ENCODE results near the gene GAB1. TPM values are rescaled to one million over a fixed set of nuclear protein-coding genes. Genes with fewer than 3 reads are reported as not detected.

GAB1 gene
- total and polyA plus RNA-seq, 3 donors from 2014 or later, result 19.7 to 64.5 (median 61.3) TPM

DNA sequence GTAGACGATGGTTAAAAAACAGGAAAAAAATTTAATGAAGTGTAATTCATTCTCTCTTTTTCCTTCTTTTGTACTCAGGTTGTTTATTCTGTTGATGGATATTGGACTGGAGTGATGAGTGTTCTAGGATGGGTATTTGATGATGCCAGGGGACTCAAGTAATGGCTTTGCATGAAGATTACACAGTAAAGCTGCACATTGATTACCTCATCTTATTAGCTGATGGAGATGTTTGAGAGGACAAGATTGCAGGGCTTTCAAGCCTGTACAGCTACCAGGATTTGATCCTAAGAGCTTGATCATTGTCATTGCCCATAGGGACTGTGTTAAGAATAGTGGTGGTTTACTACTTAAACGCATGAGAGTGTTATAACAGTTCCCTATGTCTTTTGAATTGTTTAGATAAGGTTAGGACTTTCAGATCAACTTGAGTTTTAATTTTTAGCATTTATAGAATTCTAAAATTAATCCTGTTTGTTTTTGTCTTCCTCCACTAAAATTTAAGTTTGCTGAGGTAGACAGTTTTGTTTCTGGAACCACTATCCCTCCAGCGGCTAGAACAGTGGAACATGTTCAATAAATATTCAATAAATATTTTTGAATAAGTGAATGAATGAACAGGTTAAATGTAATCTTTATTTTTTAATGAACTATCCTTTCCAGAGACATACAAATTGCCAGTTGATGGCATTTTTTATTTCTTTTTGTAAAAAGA is 58.2 kb downstream of the GAB1 start:
- H3K9me3 ChIP-seq, result no peaks in the 10 kb centered on the region
- no peak overlapping the region for H3K27ac ChIP-seq
- intact Hi-C loops (cut with DNase I; ENCODE audit: low total_unique reads), result no loop called here
- H3K4me1 ChIP-seq, result peaks cover 10% of the 10 kb centered on the region
- no peak overlapping the region for H3K4me3 ChIP-seq
- DNase-seq, result no peak
- TF ChIP-seq, protein P1, sequence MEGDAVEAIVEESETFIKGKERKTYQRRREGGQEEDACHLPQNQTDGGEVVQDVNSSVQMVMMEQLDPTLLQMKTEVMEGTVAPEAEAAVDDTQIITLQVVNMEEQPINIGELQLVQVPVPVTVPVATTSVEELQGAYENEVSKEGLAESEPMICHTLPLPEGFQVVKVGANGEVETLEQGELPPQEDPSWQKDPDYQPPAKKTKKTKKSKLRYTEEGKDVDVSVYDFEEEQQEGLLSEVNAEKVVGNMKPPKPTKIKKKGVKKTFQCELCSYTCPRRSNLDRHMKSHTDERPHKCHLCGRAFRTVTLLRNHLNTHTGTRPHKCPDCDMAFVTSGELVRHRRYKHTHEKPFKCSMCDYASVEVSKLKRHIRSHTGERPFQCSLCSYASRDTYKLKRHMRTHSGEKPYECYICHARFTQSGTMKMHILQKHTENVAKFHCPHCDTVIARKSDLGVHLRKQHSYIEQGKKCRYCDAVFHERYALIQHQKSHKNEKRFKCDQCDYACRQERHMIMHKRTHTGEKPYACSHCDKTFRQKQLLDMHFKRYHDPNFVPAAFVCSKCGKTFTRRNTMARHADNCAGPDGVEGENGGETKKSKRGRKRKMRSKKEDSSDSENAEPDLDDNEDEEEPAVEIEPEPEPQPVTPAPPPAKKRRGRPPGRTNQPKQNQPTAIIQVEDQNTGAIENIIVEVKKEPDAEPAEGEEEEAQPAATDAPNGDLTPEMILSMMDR (IDR thresholded peaks at IDR 0.05), result no peak
- no peak for TF ChIP-seq POLR2A (IDR thresholded peaks at IDR 0.05)
- WGBS, 2 donors, result 62 to 74% methylated on average over 3 of the region's 3 CpGs
- H3K36me3 ChIP-seq (ENCODE audit: low read depth, missing control alignments), result no peaks in the 10 kb centered on the region
- no peaks in the 10 kb centered on the region for H3K27me3 ChIP-seq

DNA sequence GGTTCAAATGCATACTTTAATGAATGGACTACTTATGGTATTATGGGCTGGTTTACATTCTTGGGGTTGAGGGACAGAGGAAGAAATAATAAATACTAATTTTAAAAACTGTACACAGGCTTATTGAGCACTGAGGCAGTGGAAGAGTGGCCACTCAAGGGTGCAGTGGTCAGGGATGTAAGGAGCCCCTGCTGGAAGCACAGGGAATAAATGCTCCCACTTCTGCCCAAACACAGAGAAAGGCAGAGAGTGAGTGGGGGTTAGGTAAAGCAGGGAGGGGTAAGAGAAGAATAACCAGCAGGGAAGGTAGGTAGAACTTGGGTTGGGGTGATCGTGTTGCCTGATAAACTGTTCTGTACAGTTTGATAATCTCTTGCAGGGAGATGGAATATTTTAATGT is 60.0 kb downstream of the GAB1 start:
- DNase-seq, result no peak
- intact Hi-C loops (cut with DNase I; ENCODE audit: low total_unique reads), result no loop called here
- no peaks in the 10 kb centered on the region for H3K27me3 ChIP-seq
- no peak overlapping the region for H3K4me3 ChIP-seq
- TF ChIP-seq POLR2A (IDR thresholded peaks at IDR 0.05), result no peak
- TF ChIP-seq, protein P1 (IDR thresholded peaks at IDR 0.05), result no peak
- no peaks in the 10 kb centered on the region for H3K9me3 ChIP-seq
- no peaks in the 10 kb centered on the region for H3K36me3 ChIP-seq (ENCODE audit: low read depth, missing control alignments)
- no peak overlapping the region for H3K27ac ChIP-seq
- no peaks in the 10 kb centered on the region for H3K4me1 ChIP-seq
- 97 to 100% methylated on average over 1 of the region's 1 CpG for WGBS, 2 donors

DNA sequence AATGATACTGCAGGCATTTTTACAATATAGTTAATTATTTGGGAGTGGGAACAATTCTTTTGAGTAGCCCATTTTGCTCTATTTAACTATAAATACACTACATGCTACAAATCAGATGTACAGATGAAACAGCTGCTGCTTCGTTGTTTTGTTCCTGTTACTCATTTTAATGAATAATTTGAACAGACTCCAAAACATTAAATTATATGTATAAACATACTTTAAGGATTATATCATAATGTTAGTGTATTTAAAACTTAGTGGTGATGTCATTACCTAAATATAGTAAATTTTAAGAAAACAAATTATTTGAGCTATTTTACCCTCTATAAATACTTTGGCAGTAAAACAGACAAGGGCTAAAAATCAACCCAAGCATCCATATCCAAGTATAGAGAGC is 60.7 kb downstream of the GAB1 start:
- Histone ChIP-seq H3K36me3 (ENCODE audit: low read depth, missing control alignments) (no peaks in the 10 kb centered on the region), H3K27me3 (no peaks in the 10 kb centered on the region), H3K27ac (no peak overlapping the region), H3K9me3 (no peaks in the 10 kb centered on the region), H3K4me3 (no peak overlapping the region), H3K4me1 (peaks cover 2% of the 10 kb centered on the region)
- 63 to 79% methylated on average over 1 of the region's 1 CpG for WGBS, 2 donors
- TF ChIP-seq, protein P1 (IDR thresholded peaks at IDR 0.05), result no peak
- TF ChIP-seq POLR2A (IDR thresholded peaks at IDR 0.05), result no peak
- intact Hi-C loops (cut with DNase I; ENCODE audit: low total_unique reads), result no loop called here
- DNase-seq, result no peak

DNA sequence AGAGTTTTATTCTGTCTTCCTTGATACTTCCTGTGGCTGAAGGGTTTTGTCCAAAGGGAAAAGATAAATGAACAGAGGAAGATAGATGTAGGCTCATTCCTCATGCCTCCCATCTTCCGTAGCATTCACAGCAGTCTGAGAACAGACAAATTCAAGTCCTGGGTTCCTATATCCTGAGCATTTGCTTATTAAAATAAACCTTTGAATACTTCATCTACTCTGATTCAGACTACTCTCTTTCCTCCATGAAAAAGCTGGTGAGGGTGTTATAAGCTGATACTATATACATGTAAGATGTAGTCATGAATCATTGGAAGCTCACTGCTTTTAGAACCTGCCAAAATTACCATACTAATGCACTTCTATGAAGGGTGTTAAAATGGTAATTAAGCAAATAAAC is 61.2 kb downstream of the GAB1 start:
- Histone ChIP-seq H3K27me3 (no peaks in the 10 kb centered on the region), H3K4me3 (no peak overlapping the region), H3K36me3 (ENCODE audit: low read depth, missing control alignments) (no peaks in the 10 kb centered on the region), H3K27ac (no peak overlapping the region), H3K9me3 (no peaks in the 10 kb centered on the region), H3K4me1 (peaks cover 5% of the 10 kb centered on the region)
- no peak for TF ChIP-seq POLR2A (IDR thresholded peaks at IDR 0.05)
- TF ChIP-seq, protein P1 (IDR thresholded peaks at IDR 0.05), result no peak
- 81 to 88% methylated on average over 1 of the region's 1 CpG for WGBS, 2 donors
- no peak for DNase-seq
- intact Hi-C loops (cut with DNase I; ENCODE audit: low total_unique reads), result no loop called here

All from testis (tissue), 3 donors.